Stomach (tissue), 9 donors: ENCODE results near the gene C5orf58. TPM values are rescaled to one million over a fixed set of nuclear protein-coding genes. Genes with fewer than 3 reads are reported as not detected.

ENCODE experiments used
- DNase-seq, 2 donors: peaks; one replicate each; pipeline versions ENCODE4 v3.0.0 to v3.0.0-alpha.2; 2013 to 2019
- H3K27ac ChIP-seq, 5 donors: fragments of 200-600 bp in 4 of 5; sonication (generic) in 4 of 5; one replicate each; pipeline ENCODE4 v1.5.1; 2013 to 2019; ENCODE audit warnings: mild to moderate bottlenecking in 1 of 5, moderate library complexity in 1 of 5
- H3K27me3 ChIP-seq, 3 donors: fragments of 200-600 bp; sonication (generic); one replicate each; pipeline ENCODE4 v1.5.1; 2017 to 2019; ENCODE audit warnings: mixed run types in 1 of 3
- H3K36me3 ChIP-seq, 4 donors: fragments of 200-600 bp; sonication (generic); 1 replicate in 3 of 4; 2 replicates in 1 of 4; pipeline ENCODE4 v1.5.1; 2016 to 2019
- H3K4me1 ChIP-seq, 4 donors: fragments of 200-600 bp; sonication (generic); one replicate each; pipeline ENCODE4 v1.5.1; 2016 to 2019
- H3K4me3 ChIP-seq, 4 donors: fragments of 200-600 bp; sonication (generic) in 3 of 4; one replicate each; pipeline ENCODE4 v1.5.1; 2016 to 2019; ENCODE audit warnings: mild to moderate bottlenecking in 1 of 4
- H3K9me3 ChIP-seq, 4 donors: fragments of 200-600 bp; sonication (generic); one replicate each; pipeline ENCODE4 v1.5.1; 2016 to 2019
- CTCF ChIP-seq, 7 experiments: fragments of 450-650 bp in 4 of 7; fragments of 200-600 bp in 3 of 7; sonication (generic) in 3 of 7; IDR thresholded peaks; one replicate each; pipeline ENCODE4 v1.5.1; 2016 to 2019; ENCODE audit warnings: antibody characterized with exemption in 7 of 7, control low read depth in 2 of 7, mild to moderate bottlenecking in 1 of 7
- EP300 ChIP-seq: sonication (generic); formaldehyde crosslinking; IDR thresholded peaks from one replicate; pipeline ENCODE4 v1.6.1; 2017; ENCODE audit warnings: antibody characterized with exemption
- POLR2A ChIP-seq, 4 donors: fragments of 450-650 bp; IDR thresholded peaks; one replicate each; pipeline ENCODE4 v1.6.1; 2016; ENCODE audit warnings: antibody characterized with exemption in 4 of 4, control low read depth in 2 of 4, mild to moderate bottlenecking in 1 of 4, moderate library complexity in 1 of 4
- POLR2AphosphoS5 ChIP-seq, 3 donors: sonication (generic); formaldehyde crosslinking; IDR thresholded peaks; one replicate each; pipeline ENCODE4 v1.6.1; 2016; ENCODE audit warnings: antibody characterized with exemption in 3 of 3
- WGBS, 5 donors: extraction: QIAGEN DNeasy Blood & Tissue Kit in 3 of 5; methylation state at CpG; one replicate each; pipeline versions ENCODE4 v1.1.5 to v1.1.7; 2013 to 2018; 5-methylcytosine and 5-hydroxymethylcytosine counted together
- intact Hi-C: fragments of 100-400 bp; cut with DNase I; formaldehyde crosslinking; loops from one replicate; pipeline ENCODE4 v1.15.1; 2023; ENCODE audit warnings: low total_unique reads
- polyA plus RNA-seq, 3 donors: library from polyadenylated mRNA; stranded (reverse); fragments of 200-250 nt; gene quantifications; one replicate each; pipeline ENCODE4 v1.2.3, GENCODE V29; 2013
- total RNA-seq, 5 donors: library from RNA; depleted of rRNA; stranded (reverse); fragments of >200 nt; gene quantifications; one replicate each; pipeline versions ENCODE4 v1.1.0 to v1.2.3, GENCODE V29; 2014 to 2016
- donor health status: healthy with polysubstance abuse.
- donor health status: Bipolar disorder and iron deficiency.
- donor health status: healthy.

C5orf58 gene
- total and polyA plus RNA-seq, 8 donors, result 0.43 to 4.6 TPM; not detected in 6

- WGBS, 5 donors, result 82 to 89% (median 83%) methylated on average over 7 of the region's 7 CpGs
- no peak for TF ChIP-seq EP300
- Histone ChIP-seq H3K36me3 (no peaks in the 10 kb centered on the region), H3K4me1 (no peaks in the 10 kb centered on the region), H3K9me3 (no peaks in the 10 kb centered on the region), H3K4me3 (no peak overlapping the region), H3K27ac (no peak overlapping the region), H3K27me3 (no peaks in the 10 kb centered on the region)
- intact Hi-C loops, result no loop called here
- no peak for DNase-seq
Measured at GRCh38 chr5:170186856-170187255, 45.9 kb upstream of the C5orf58 start.

- peaks cover 0 to 4% (median 0%) of the 10 kb centered on the region in 3 donors for H3K27me3 ChIP-seq
Measured at GRCh38 chr5:170190436-170191134, 42.2 kb upstream of the C5orf58 start.

GRCh38 chr5:170192829-170193228, 40.0 kb upstream of the C5orf58 start:
- Histone ChIP-seq H3K27ac (no peak overlapping the region), H3K36me3 (no peaks in the 10 kb centered on the region), H3K27me3 (peaks cover 0 to 4% (median 0%) of the 10 kb centered on the region in 3 donors), H3K4me1 (no peaks in the 10 kb centered on the region), H3K9me3 (no peaks in the 10 kb centered on the region), H3K4me3 (no peak overlapping the region)
- intact Hi-C loops, result no loop called here
- WGBS, 5 donors, result 73 to 81% (median 76%) methylated on average over 12 of the region's 12 CpGs
- DNase-seq, result no peak
- no peak for TF ChIP-seq POLR2A (IDR thresholded peaks at IDR 0.05)
- no peak for TF ChIP-seq POLR2AphosphoS5 (IDR thresholded peaks at IDR 0.05)
- no peak for TF ChIP-seq EP300
- no peak for TF ChIP-seq CTCF (IDR thresholded peaks at IDR 0.05)

More at GRCh38 chr5:170190436-170191134, 42.2 kb upstream of the C5orf58 start:
- H3K27ac ChIP-seq, result no peak overlapping the region
- 46 to 58% (median 48%) methylated on average over 6 of the region's 6 CpGs for WGBS, 5 donors
- no peaks in the 10 kb centered on the region for H3K9me3 ChIP-seq
- no peak for DNase-seq
- no peaks in the 10 kb centered on the region for H3K4me1 ChIP-seq
- no peak overlapping the region for H3K4me3 ChIP-seq
- H3K36me3 ChIP-seq, result no peaks in the 10 kb centered on the region
- TF ChIP-seq EP300, result no peak
- TF ChIP-seq POLR2AphosphoS5 (IDR thresholded peaks at IDR 0.05), result no peak
- TF ChIP-seq POLR2A (IDR thresholded peaks at IDR 0.05), result no peak
- no peak for TF ChIP-seq CTCF (IDR thresholded peaks at IDR 0.05)
- intact Hi-C loops, result no loop called here

GRCh38 chr5:170195961-170196360, 36.8 kb upstream of the C5orf58 start:
- Histone ChIP-seq H3K27me3 (peaks cover 0 to 4% (median 0%) of the 10 kb centered on the region in 3 donors), H3K9me3 (no peaks in the 10 kb centered on the region), H3K4me3 (no peak overlapping the region), H3K36me3 (no peaks in the 10 kb centered on the region), H3K4me1 (no peaks in the 10 kb centered on the region), H3K27ac (no peak overlapping the region)
- intact Hi-C loops, result no loop called here
- no peak for DNase-seq
- TF ChIP-seq POLR2AphosphoS5 (IDR thresholded peaks at IDR 0.05) (no peak), CTCF (IDR thresholded peaks at IDR 0.05) (no peak), POLR2A (IDR thresholded peaks at IDR 0.05) (no peak), EP300 (no peak)
- WGBS, 5 donors, result 53 to 63% (median 57%) methylated on average over 4 of the region's 4 CpGs

GRCh38 chr5:170200876-170201275, 31.9 kb upstream of the C5orf58 start:
- Histone ChIP-seq H3K36me3 (no peaks in the 10 kb centered on the region), H3K4me1 (no peaks in the 10 kb centered on the region), H3K9me3 (no peaks in the 10 kb centered on the region), H3K4me3 (no peak overlapping the region), H3K27ac (no peak overlapping the region), H3K27me3 (no peaks in the 10 kb centered on the region)
- WGBS, 5 donors, result 0 to 30% (median 22%) methylated on average over 1 of the region's 1 CpG
- DNase-seq, result no peak
- TF ChIP-seq EP300, result no peak
- no peak for TF ChIP-seq POLR2A (IDR thresholded peaks at IDR 0.05)
- no peak for TF ChIP-seq CTCF (IDR thresholded peaks at IDR 0.05)
- no peak for TF ChIP-seq POLR2AphosphoS5 (IDR thresholded peaks at IDR 0.05)
- intact Hi-C loops, result no loop called here
